HepG2 (cell line): ENCODE data around the gene LRGUK. TPM values are rescaled to one million over a fixed set of nuclear protein-coding genes. Genes with fewer than 3 reads are reported as not detected.
"Not testable (repeated sequence)": the region's sequence is repeated elsewhere in the genome, so short reads cannot be mapped to it uniquely, and the experiment has no call there.

Source experiments
- ATAC-seq: fragments of 200-7000 bp; cut with Tn5 transposase; 3 replicates; pipeline ENCODE4 v1.9.1; 2020; ENCODE audit warnings: mild to moderate bottlenecking, moderate library complexity
- BruUV-seq: library from RNA; stranded (reverse); fragments of 400-500 nt; replicated peaks from 2 replicates; lab custom pipeline; 2021; lab: Mats Ljungman, UMichigan
- CTCF ChIA-PET: fragments of 300-600 bp; formaldehyde crosslinking; extraction: SDS; loops from one replicate; lab custom pipeline; 2021; ENCODE audit warnings: low total read pairs, inconsistent platforms, low intra/inter-chr PET ratio; lab: Yijun Ruan, JAX
- POLR2A ChIA-PET: fragments of 350-600 bp; sonication (Branson Sonifier 250); formaldehyde crosslinking; loops from one replicate; lab custom pipeline; 2020; ENCODE audit warnings: antibody characterized with exemption, inconsistent platforms; lab: Yijun Ruan, JAX
- DNase-seq: peaks from one replicate; pipeline ENCODE4 v3.0.0-alpha.2; 2015; ENCODE audit warnings: low spot score
- FAIRE-seq: peaks from 3 replicates; lab custom pipeline; 2011; peaks lifted over from hg19 to GRCh38; lab: Jason Lieb, UNC
- H2AFZ ChIP-seq: one replicate; pipeline ENCODE4 v1.6.1; 2011; ENCODE audit warnings: low read length, inconsistent platforms
- H3K27ac ChIP-seq: fragments of 300-600 bp; 3 replicates; pipeline ENCODE4 v1.8.0; 2011; ENCODE audit warnings: mixed run types, mild to moderate bottlenecking, mixed read lengths, low read length, inconsistent platforms; ENCODE audit not compliant: insufficient read depth; ENCODE audit errors: extremely low read length
- H3K27me3 ChIP-seq, 2 experiments: fragments of 200-600 bp in 1 of 2; 2 replicates in 1 of 2; 3 replicates in 1 of 2; pipeline versions ENCODE4 v1.6.0 to v1.8.0; 2011; ENCODE audit warnings: low read length in 2 of 2, mild to moderate bottlenecking in 2 of 2, moderate library complexity in 2 of 2, inconsistent platforms in 1 of 2; ENCODE audit not compliant: insufficient read depth in 2 of 2, control insufficient read depth in 1 of 2
- H3K36me3 ChIP-seq, 2 experiments: fragments of 200-600 bp in 1 of 2; replicated peaks in 1 of 2; 2 replicates in 1 of 2; 3 replicates in 1 of 2; pipeline versions ENCODE4 v1.5.1 to v1.8.0; 2011; ENCODE audit warnings: low read length in 2 of 2, inconsistent platforms in 1 of 2; ENCODE audit not compliant: insufficient read depth in 2 of 2, control insufficient read depth in 1 of 2
- H3K4me1 ChIP-seq: 2 replicates; pipeline ENCODE4 v1.5.1; 2012; ENCODE audit warnings: low read length, inconsistent platforms; ENCODE audit not compliant: insufficient read depth
- H3K4me2 ChIP-seq: 2 replicates; pipeline ENCODE4 v1.6.0; 2011; ENCODE audit warnings: low read depth, low read length, inconsistent platforms
- H3K4me3 ChIP-seq, 3 experiments: fragments of 200-600 bp in 1 of 3; sonication (generic), shearing (Covaris generic) in 1 of 3; replicated peaks in 1 of 3; 2 replicates each; pipeline ENCODE4 v1.5.1; 2011 to 2016; ENCODE audit warnings: low read length in 3 of 3, inconsistent platforms in 2 of 3, low read depth in 2 of 3, mild to moderate bottlenecking in 2 of 3, control low read depth in 1 of 3, mixed read lengths in 1 of 3; ENCODE audit not compliant: insufficient read depth in 1 of 3
- H3K79me2 ChIP-seq: one replicate; pipeline ENCODE4 v1.6.1; 2011; ENCODE audit warnings: low read length, inconsistent platforms; ENCODE audit not compliant: insufficient read depth
- H3K9ac ChIP-seq: 2 replicates; pipeline ENCODE4 v1.6.0; 2011; ENCODE audit warnings: mild to moderate bottlenecking, low read depth, low read length, inconsistent platforms; ENCODE audit not compliant: insufficient read depth
- H3K9me3 ChIP-seq: 2 replicates; pipeline ENCODE4 v1.5.1; 2012; ENCODE audit warnings: mild to moderate bottlenecking, low read length
- H4K20me1 ChIP-seq: 2 replicates; pipeline ENCODE4 v1.6.0; 2011; ENCODE audit warnings: inconsistent platforms, mild to moderate bottlenecking, low read length, moderate library complexity; ENCODE audit not compliant: insufficient read depth
- CBX5 ChIP-seq: sonication (generic); formaldehyde crosslinking; IDR thresholded peaks from 2 replicates; pipeline ENCODE4 v1.4.0; 2020; ENCODE audit warnings: missing genetic modification reagents, borderline replicate concordance
- GATAD1 ChIP-seq: IDR thresholded peaks from 2 replicates; pipeline ENCODE4 v1.6.1; 2016; ENCODE audit warnings: missing genetic modification reagents, missing compliant biosample characterization
- HCFC1 ChIP-seq: fragments of 150-350 bp; IDR thresholded peaks from 2 replicates; pipeline ENCODE4 v1.6.1; 2014; ENCODE audit warnings: low read depth, low read length
- KDM5B ChIP-seq: sonication (generic); formaldehyde crosslinking; IDR thresholded peaks from 2 replicates; pipeline ENCODE4 v1.4.0; 2020; ENCODE audit warnings: missing genetic modification reagents, mild to moderate bottlenecking, borderline replicate concordance
- NFYB ChIP-seq: sonication (generic); formaldehyde crosslinking; IDR thresholded peaks from 2 replicates; pipeline ENCODE4 v1.4.0; 2020; ENCODE audit warnings: missing genetic modification reagents
- THAP11 ChIP-seq: IDR thresholded peaks from 2 replicates; pipeline ENCODE4 v1.6.1; 2016; ENCODE audit warnings: missing biosample characterization, missing genetic modification reagents
- WGBS: methylation state at CpG from one replicate; pipeline ENCODE4 v1.1.6; 2017; ENCODE audit warnings: low lambda C conversion rate; 5-methylcytosine and 5-hydroxymethylcytosine counted together
- in situ Hi-C: cut with HindIII; loops from 2 replicates; pipeline ENCODE4 v1.10.0; 2017; ENCODE audit warnings: low pct_unique_long_range_greater_than_20kb; ENCODE audit not compliant: extremely low pct_ligation_motif_present
- intact Hi-C: fragments of 100-400 bp; cut with micrococcal nuclease; formaldehyde crosslinking; loops from one replicate; pipeline ENCODE4 v1.10.0; 2022; ENCODE audit not compliant: unreplicated experiment
- polyA plus RNA-seq, 8 experiments: library from polyadenylated mRNA; depleted of rRNA in 3 of 8; stranded (reverse) in 7 of 8; unstranded in 1 of 8; fragments of >200 nt; fragmentation: Illumina TruSeq in 4 of 8; extraction: Trizol in 4 of 8; gene quantifications; 2 replicates each; pipeline versions ENCODE4 v1.2.1 to v1.2.3, GENCODE V29; 2011 to 2016; ENCODE audit warnings: low read depth in 4 of 8, missing spikeins in 1 of 8, mixed read lengths in 1 of 8; ENCODE audit not compliant: insufficient read depth in 1 of 8
- total RNA-seq, 5 experiments: library from RNA; depleted of rRNA; stranded (reverse); fragments of >200 nt; fragmentation: Illumina TruSeq; extraction: Trizol; gene quantifications; 2 replicates each; pipeline ENCODE4 v1.2.3, GENCODE V29; 2016; ENCODE audit warnings: low read depth in 1 of 5

Gene LRGUK
- total and polyA plus RNA-seq, 2 of the 13 experiments (the other 11 are each of a cell fraction or from before 2014, with no cell fraction given) = 0.18 to 0.20 TPM

GRCh38 chr7:134126966-134127848 lies at the start of gene LRGUK (continued):
- TF ChIP-seq NFYB (CRISPR knock-in tag) (no peak), HCFC1 (peak; percentile 86), CBX5 (CRISPR knock-in tag) (peak; percentile 15; the same call in 1 of the 2 replicates), GATAD1 (peak; percentile 24; the same call in 1 of the 2 replicates), THAP11 (CRISPR knock-in tag) (peak; percentile 98), KDM5B (CRISPR knock-in tag) (peak; percentile 55; the same call in 1 of the 2 replicates)
- TF ChIP-seq, all 625 proteins: peak for 44

GRCh38 chr7:134077560-134077959 lies 49.6 kb upstream of the LRGUK start:
- 100% methylated on average over 2 of the region's 2 CpGs for WGBS
- H3K79me2 ChIP-seq, H2AFZ ChIP-seq, H3K36me3 ChIP-seq, BruUV-seq, in situ Hi-C loops, H3K27ac ChIP-seq, H3K9ac ChIP-seq, ATAC-seq, intact Hi-C loops, H4K20me1 ChIP-seq, H3K4me3 ChIP-seq, FAIRE-seq, CTCF ChIA-PET, POLR2A ChIA-PET, H3K27me3 ChIP-seq, DNase-seq, H3K9me3 ChIP-seq, H3K4me2 ChIP-seq: not testable (repeated sequence)
- H3K4me1 ChIP-seq = peaks cover 16% of the 10 kb centered on the region; the same call in 1 of the 2 replicates
